Right atrium auricular region (tissue), 2 donors: ENCODE data around the gene TPH2. TPM values are rescaled to one million over a fixed set of nuclear protein-coding genes. Genes with fewer than 3 reads are reported as not detected.

Experiments used
- DNase-seq: peaks from one replicate; pipeline ENCODE4 v3.0.0-alpha.2; 2019; ENCODE audit warnings: low spot score
- H3K27ac ChIP-seq, 2 donors: fragments of 200-600 bp; sonication (generic); 1 replicate in 1 of 2; 2 replicates in 1 of 2; pipeline ENCODE4 v1.5.1; 2016 to 2019
- H3K27me3 ChIP-seq, 2 donors: fragments of 200-600 bp; sonication (generic); one replicate each; pipeline versions ENCODE4 v1.5.1 to v1.6.0; 2017 to 2019
- H3K36me3 ChIP-seq: fragments of 200-600 bp; sonication (generic); one replicate; pipeline ENCODE4 v1.5.1; 2016
- H3K4me1 ChIP-seq, 2 donors: fragments of 200-600 bp; sonication (generic); one replicate each; pipeline versions ENCODE4 v1.5.1 to v1.6.0; 2017 to 2019
- H3K4me3 ChIP-seq, 2 donors: fragments of 200-600 bp; sonication (generic); 1 replicate in 1 of 2; 2 replicates in 1 of 2; pipeline ENCODE4 v1.5.1; 2017 to 2019; ENCODE audit warnings: mild to moderate bottlenecking in 1 of 2, moderate library complexity in 1 of 2
- H3K9me3 ChIP-seq, 2 donors: fragments of 200-600 bp; sonication (generic); one replicate each; pipeline ENCODE4 v1.5.1; 2019
- total RNA-seq, 2 donors: library from RNA; depleted of rRNA; stranded (reverse); fragments of >200 nt; gene quantifications; one replicate each; pipeline ENCODE4 v1.1.0, GENCODE V29; 2016
- TF ChIP-seq, protein P1 (sequence below), 2 donors: fragments of 200-600 bp; sonication (generic); IDR thresholded peaks; one replicate each; pipeline ENCODE4 v1.5.1; 2019; ENCODE audit warnings: antibody characterized with exemption in 2 of 2

TPH2 gene
- total RNA-seq, 2 donors from 2014 or later = not detected

DNA sequence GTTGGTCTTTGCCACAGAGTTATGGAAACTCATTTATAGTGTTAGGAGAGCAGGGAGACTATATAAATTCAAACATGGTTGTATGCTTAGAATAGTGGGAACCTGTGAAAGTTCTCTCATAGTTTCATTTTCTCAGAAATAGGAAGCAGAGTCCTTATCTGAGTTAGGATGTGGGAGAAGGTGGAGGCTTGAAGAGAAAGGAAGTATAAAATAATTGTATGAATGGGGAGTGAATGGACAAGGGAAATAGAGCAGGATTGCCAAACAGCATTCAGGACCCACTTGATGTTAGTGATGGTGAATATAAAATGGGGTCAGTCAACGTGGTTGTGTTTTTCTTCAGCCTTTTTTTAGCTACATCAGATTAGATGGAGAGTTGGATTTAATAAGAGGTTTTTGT, 34.0 kb upstream of the TPH2 start:
- TF ChIP-seq, protein P1, sequence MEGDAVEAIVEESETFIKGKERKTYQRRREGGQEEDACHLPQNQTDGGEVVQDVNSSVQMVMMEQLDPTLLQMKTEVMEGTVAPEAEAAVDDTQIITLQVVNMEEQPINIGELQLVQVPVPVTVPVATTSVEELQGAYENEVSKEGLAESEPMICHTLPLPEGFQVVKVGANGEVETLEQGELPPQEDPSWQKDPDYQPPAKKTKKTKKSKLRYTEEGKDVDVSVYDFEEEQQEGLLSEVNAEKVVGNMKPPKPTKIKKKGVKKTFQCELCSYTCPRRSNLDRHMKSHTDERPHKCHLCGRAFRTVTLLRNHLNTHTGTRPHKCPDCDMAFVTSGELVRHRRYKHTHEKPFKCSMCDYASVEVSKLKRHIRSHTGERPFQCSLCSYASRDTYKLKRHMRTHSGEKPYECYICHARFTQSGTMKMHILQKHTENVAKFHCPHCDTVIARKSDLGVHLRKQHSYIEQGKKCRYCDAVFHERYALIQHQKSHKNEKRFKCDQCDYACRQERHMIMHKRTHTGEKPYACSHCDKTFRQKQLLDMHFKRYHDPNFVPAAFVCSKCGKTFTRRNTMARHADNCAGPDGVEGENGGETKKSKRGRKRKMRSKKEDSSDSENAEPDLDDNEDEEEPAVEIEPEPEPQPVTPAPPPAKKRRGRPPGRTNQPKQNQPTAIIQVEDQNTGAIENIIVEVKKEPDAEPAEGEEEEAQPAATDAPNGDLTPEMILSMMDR (IDR thresholded peaks at IDR 0.05) = no peak
- Histone ChIP-seq H3K9me3 (peaks cover 0 to 2% of the 10 kb centered on the region in 2 donors), H3K27me3 (no peaks in the 10 kb centered on the region), H3K27ac (no peak overlapping the region), H3K36me3 (peaks cover 43% of the 10 kb centered on the region), H3K4me3 (no peak overlapping the region), H3K4me1 (no peaks in the 10 kb centered on the region)
- no peak for DNase-seq

DNA sequence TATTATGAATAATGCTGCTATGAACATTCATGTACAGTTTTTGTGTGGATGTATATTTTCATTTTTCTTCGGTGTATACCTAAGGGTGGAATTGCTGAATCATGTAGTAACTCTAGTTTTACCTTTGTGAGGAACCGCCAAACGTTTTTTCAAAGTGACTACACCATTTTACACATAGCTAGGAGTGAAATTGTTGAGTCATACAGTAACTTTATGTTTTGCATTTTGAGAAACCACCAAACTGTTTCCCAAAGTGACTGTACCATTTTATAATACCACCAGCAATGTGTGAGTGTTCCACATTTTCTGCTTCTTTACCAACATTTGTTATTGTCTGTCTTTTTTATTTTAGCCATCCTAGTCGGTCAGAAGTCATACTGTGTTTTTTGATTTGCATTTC, 3.1 kb upstream of the TPH2 start:
- TF ChIP-seq, protein P1 (IDR thresholded peaks at IDR 0.05) = no peak
- no peaks in the 10 kb centered on the region for H3K36me3 ChIP-seq
- H3K27ac ChIP-seq = no peak overlapping the region
- no peak overlapping the region for H3K4me3 ChIP-seq
- no peaks in the 10 kb centered on the region for H3K4me1 ChIP-seq
- DNase-seq = no peak
- no peaks in the 10 kb centered on the region for H3K9me3 ChIP-seq
- no peaks in the 10 kb centered on the region for H3K27me3 ChIP-seq

DNA sequence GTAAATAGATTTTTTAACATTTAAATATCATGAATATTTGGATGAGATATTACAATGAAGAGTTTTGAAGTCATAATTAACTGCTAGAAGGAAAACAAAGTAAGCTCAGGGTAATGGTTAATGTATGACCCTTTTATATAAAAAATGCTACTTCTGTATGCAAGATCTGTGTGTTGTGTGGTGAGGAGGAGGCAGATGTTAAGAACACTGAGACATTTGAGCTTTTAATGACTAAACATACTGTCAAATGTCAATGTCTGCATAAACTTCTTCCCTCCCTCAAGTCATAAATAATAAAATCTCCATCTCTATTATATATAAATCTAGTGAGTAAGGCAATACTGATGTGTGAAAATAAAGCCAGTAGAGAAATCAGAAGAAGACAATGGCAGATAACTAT, 1.4 kb downstream of the TPH2 start:
- Histone ChIP-seq H3K27me3 (no peaks in the 10 kb centered on the region), H3K4me3 (no peak overlapping the region), H3K27ac (no peak overlapping the region), H3K36me3 (no peaks in the 10 kb centered on the region), H3K4me1 (no peaks in the 10 kb centered on the region), H3K9me3 (no peaks in the 10 kb centered on the region)
- TF ChIP-seq, protein P1 (IDR thresholded peaks at IDR 0.05) = no peak
- no peak for DNase-seq

DNA sequence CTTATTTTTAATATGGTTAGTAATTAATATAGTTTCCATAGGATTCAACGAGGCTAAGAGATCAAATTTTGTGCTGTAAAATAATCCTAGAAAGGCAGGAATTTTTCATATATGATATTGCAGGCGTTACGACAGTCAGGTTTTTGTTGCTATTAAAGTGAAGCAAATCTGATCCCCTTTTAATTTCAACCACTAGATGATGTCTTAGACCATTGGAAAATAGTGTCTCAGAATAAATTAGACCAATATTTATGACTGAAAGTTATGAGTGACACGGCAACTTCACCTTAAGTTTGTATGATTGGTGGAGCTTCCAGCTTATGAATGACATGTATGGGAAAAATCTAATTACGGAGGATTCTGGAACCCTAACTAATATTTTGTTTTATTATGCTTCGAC, 2.5 kb downstream of the TPH2 start:
- Histone ChIP-seq H3K4me3 (no peak overlapping the region), H3K9me3 (no peaks in the 10 kb centered on the region), H3K4me1 (no peaks in the 10 kb centered on the region), H3K36me3 (no peaks in the 10 kb centered on the region), H3K27ac (no peak overlapping the region), H3K27me3 (no peaks in the 10 kb centered on the region)
- TF ChIP-seq, protein P1 (IDR thresholded peaks at IDR 0.05) = no peak
- no peak for DNase-seq

DNA sequence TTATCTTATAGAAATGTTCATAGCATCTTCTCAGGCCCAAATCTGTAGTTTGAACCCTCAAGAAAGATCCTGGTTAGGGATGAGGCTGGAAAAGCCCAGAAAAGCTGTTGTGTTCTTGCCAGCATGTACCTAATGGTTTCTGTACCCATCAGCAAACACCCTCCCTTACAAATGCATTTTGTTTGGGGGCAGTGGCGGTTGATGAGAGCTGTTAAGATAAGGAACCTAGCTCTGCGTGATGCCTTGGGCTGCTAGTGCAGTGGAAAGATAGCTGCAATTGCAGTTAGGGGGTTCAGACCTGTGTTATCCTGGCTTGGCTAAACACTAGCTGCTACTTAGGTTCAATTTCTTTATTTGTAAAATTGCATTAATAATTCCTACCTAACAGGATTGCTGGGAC, 3.6 kb downstream of the TPH2 start:
- Histone ChIP-seq H3K36me3 (no peaks in the 10 kb centered on the region), H3K4me3 (no peak overlapping the region), H3K27ac (no peak overlapping the region), H3K27me3 (no peaks in the 10 kb centered on the region), H3K9me3 (no peaks in the 10 kb centered on the region), H3K4me1 (no peaks in the 10 kb centered on the region)
- DNase-seq = no peak
- TF ChIP-seq, protein P1 (IDR thresholded peaks at IDR 0.05) = no peak

DNA sequence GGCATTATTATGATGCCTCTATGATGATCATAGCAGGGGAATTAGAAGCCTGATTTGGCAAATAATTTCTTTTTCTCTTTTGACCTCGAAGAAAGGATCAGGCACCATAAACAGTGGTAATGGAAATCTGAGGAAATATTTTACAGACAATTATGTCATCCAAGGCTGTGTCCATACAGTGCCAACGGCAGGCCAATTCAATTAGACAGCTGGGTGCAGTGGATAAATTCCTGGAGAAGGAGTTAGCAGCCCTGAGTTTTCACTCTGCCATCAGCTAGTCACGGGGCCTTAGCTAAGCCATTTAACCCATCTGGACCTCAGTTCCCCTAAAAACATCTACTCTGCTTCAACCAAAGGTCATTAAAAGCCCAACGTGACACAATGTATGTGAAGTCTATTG, 4.1 kb downstream of the TPH2 start:
- Histone ChIP-seq H3K27me3 (no peaks in the 10 kb centered on the region), H3K4me1 (no peaks in the 10 kb centered on the region)

More for the DNA sequence above, 4.1 kb downstream of the TPH2 start:
- no peak overlapping the region for H3K4me3 ChIP-seq
- no peak overlapping the region for H3K27ac ChIP-seq
- no peaks in the 10 kb centered on the region for H3K9me3 ChIP-seq
- TF ChIP-seq, protein P1 (IDR thresholded peaks at IDR 0.05) = no peak
- no peaks in the 10 kb centered on the region for H3K36me3 ChIP-seq
- no peak for DNase-seq
